Testis (tissue), 3 donors: ENCODE data around the gene INSR. TPM values are rescaled to one million over a fixed set of nuclear protein-coding genes. Genes with fewer than 3 reads are reported as not detected.
"Not testable (repeated sequence)": the region's sequence is repeated elsewhere in the genome, so short reads cannot be mapped to it uniquely, and the experiment has no call there.

Source experiments
- DNase-seq: peaks from one replicate; pipeline ENCODE4 v3.0.0-alpha.2; 2019
- H3K27ac ChIP-seq, 2 donors: fragments of 200-600 bp; sonication (generic); one replicate each; pipeline ENCODE4 v1.5.1; 2019
- H3K27me3 ChIP-seq: fragments of 200-600 bp; sonication (generic); one replicate; pipeline ENCODE4 v1.5.1; 2019
- H3K36me3 ChIP-seq: fragments of 200-600 bp; sonication (generic); one replicate; pipeline ENCODE4 v1.5.1; 2017; ENCODE audit warnings: low read depth; ENCODE audit errors: missing control alignments
- H3K4me1 ChIP-seq: fragments of 200-600 bp; sonication (generic); one replicate; pipeline ENCODE4 v1.5.1; 2019
- H3K4me3 ChIP-seq, 2 donors: fragments of 200-600 bp; sonication (generic); one replicate each; pipeline ENCODE4 v1.5.1; 2017 to 2019
- H3K9me3 ChIP-seq: fragments of 200-600 bp; sonication (generic); one replicate; pipeline ENCODE4 v1.5.1; 2017
- POLR2A ChIP-seq: fragments of 450-650 bp; IDR thresholded peaks from one replicate; pipeline ENCODE4 v1.6.1; 2017; ENCODE audit warnings: antibody characterized with exemption, mild to moderate bottlenecking, moderate library complexity
- WGBS, 2 donors: methylation state at CpG; one replicate each; pipeline ENCODE4 v1.1.5; 2018; 5-methylcytosine and 5-hydroxymethylcytosine counted together
- intact Hi-C: fragments of 100-400 bp; cut with DNase I; formaldehyde crosslinking; loops from one replicate; pipeline ENCODE4 v1.15.1; 2023; ENCODE audit warnings: low total_unique reads
- polyA plus RNA-seq: library from polyadenylated mRNA; stranded (reverse); fragments of 350-450 nt; fragmentation: Illumina TruSeq; extraction: RNeasy Lipid Tissue Mini Kit (QIAGEN cat#74804); gene quantifications from one replicate; pipeline ENCODE4 v1.2.3, GENCODE V29; 2014; ENCODE audit warnings: low read depth, low replicate concordance; ENCODE audit not compliant: insufficient read depth
- total RNA-seq, 2 donors: library from RNA; depleted of rRNA; stranded (reverse); fragments of >200 nt; gene quantifications; one replicate each; pipeline ENCODE4 v1.2.3, GENCODE V29; 2016
- TF ChIP-seq, protein P1 (sequence below), 3 experiments: fragments of 450-650 bp in 2 of 3; fragments of 200-600 bp in 1 of 3; sonication (generic) in 1 of 3; IDR thresholded peaks; one replicate each; pipeline ENCODE4 v1.5.1; 2016 to 2019; ENCODE audit warnings: antibody characterized with exemption in 3 of 3, mild to moderate bottlenecking in 2 of 3, moderate library complexity in 1 of 3

INSR gene
- total and polyA plus RNA-seq, 3 donors from 2014 or later, result 9.3 to 96.5 (median 85.1) TPM

DNA sequence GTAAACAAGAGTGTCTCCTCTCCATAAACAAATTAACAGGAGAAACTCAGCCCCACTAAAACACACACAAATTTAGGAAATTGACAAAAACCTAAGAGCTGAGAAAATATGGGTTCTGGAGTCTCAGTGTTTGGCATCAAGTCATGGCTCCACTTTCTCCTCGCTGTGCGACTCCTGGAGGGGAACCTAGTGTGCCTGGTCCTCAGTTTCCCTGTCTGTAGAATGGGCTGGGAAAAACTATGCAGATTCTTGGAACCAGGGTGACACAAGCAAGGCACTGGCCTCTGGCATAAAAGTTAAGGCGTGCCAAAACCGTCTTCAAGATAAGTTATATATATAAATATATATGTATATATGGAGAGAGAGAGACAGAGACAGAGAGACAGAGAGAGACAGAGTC, 83.9 kb downstream of the INSR start:
- Histone ChIP-seq H3K4me1 (peaks cover 59% of the 10 kb centered on the region), H3K4me3 (no peak overlapping the region), H3K9me3 (no peaks in the 10 kb centered on the region), H3K36me3 (no peaks in the 10 kb centered on the region), H3K27ac (peak overlapping the region; percentile 45 to 79), H3K27me3 (no peaks in the 10 kb centered on the region)
- WGBS, 2 donors, result 77 to 93% methylated on average over 4 of the region's 4 CpGs
- intact Hi-C loops, result no loop called here
- DNase-seq, result no peak
- TF ChIP-seq POLR2A, result no peak
- TF ChIP-seq, protein P1, sequence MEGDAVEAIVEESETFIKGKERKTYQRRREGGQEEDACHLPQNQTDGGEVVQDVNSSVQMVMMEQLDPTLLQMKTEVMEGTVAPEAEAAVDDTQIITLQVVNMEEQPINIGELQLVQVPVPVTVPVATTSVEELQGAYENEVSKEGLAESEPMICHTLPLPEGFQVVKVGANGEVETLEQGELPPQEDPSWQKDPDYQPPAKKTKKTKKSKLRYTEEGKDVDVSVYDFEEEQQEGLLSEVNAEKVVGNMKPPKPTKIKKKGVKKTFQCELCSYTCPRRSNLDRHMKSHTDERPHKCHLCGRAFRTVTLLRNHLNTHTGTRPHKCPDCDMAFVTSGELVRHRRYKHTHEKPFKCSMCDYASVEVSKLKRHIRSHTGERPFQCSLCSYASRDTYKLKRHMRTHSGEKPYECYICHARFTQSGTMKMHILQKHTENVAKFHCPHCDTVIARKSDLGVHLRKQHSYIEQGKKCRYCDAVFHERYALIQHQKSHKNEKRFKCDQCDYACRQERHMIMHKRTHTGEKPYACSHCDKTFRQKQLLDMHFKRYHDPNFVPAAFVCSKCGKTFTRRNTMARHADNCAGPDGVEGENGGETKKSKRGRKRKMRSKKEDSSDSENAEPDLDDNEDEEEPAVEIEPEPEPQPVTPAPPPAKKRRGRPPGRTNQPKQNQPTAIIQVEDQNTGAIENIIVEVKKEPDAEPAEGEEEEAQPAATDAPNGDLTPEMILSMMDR (IDR thresholded peaks at IDR 0.05), result no peak

- Histone ChIP-seq H3K27ac (peak overlapping the region; percentile 26 to 79), H3K4me1 (peaks cover 60% of the 10 kb centered on the region)
- H3K4me3 ChIP-seq, H3K27me3 ChIP-seq, H3K9me3 ChIP-seq, DNase-seq, intact Hi-C loops, H3K36me3 ChIP-seq: not testable (repeated sequence)
- WGBS, 2 donors, result 81 to 82% methylated on average over 15 of the region's 15 CpGs
These were observed 84.5 kb downstream of the INSR start for GRCh38 chr19:7209597-7210325.

DNA sequence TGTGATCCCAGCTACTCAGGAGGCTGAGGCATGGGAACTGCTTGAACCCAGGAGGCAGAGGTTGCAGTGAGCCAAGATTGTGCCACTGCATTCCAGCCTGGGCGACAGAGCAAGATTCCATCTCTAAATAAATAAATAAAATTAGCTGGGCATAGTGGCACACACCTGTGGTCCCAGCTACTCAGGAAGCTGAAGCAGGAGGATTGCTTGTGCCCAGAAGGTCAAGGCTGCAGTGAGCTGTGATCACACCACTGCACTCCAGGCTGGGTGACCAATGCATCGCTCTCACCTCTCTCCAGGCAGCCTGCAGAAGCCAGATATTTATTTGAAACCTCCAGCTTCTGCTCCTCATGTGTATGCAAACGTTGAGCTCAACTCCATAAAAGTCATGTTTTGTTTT, 85.2 kb downstream of the INSR start:
- WGBS, 2 donors, result 56 to 76% methylated on average over 3 of the region's 3 CpGs
- Histone ChIP-seq H3K4me1 (peaks cover 56% of the 10 kb centered on the region), H3K27ac (peak overlapping the region; percentile 61 to 71)
- H3K36me3 ChIP-seq, H3K4me3 ChIP-seq, H3K27me3 ChIP-seq, intact Hi-C loops, H3K9me3 ChIP-seq, DNase-seq: not testable (repeated sequence)

- Histone ChIP-seq H3K4me1 (peaks cover 26% of the 10 kb centered on the region), H3K4me3 (no peak overlapping the region), H3K27ac (no peak overlapping the region), H3K27me3 (no peaks in the 10 kb centered on the region), H3K36me3 (no peaks in the 10 kb centered on the region), H3K9me3 (no peaks in the 10 kb centered on the region)
- DNase-seq, result no peak
- WGBS, 2 donors, result 69 to 82% methylated on average over 12 of the region's 12 CpGs
- intact Hi-C loops, result no loop called here
- TF ChIP-seq POLR2A, result no peak
- TF ChIP-seq, protein P1 (IDR thresholded peaks at IDR 0.05), result no peak
These were observed 90.9 kb downstream of the INSR start for GRCh38 chr19:7203332-7203731.

- DNase-seq, result no peak
- no peaks in the 10 kb centered on the region for H3K9me3 ChIP-seq
- no peaks in the 10 kb centered on the region for H3K27me3 ChIP-seq
- H3K4me3 ChIP-seq, result no peak overlapping the region
- TF ChIP-seq, protein P1 (IDR thresholded peaks at IDR 0.05), result no peak
- no peak for TF ChIP-seq POLR2A
- WGBS, 2 donors, result 69 to 82% methylated on average over 2 of the region's 2 CpGs
- H3K4me1 ChIP-seq, result peaks cover 21% of the 10 kb centered on the region
- no peak overlapping the region for H3K27ac ChIP-seq
- intact Hi-C loops, result no loop called here
- H3K36me3 ChIP-seq, result no peaks in the 10 kb centered on the region
These were observed 91.3 kb downstream of the INSR start for GRCh38 chr19:7202888-7203287.

GRCh38 chr19:7200736-7201135, 93.5 kb downstream of the INSR start:
- peaks cover 32% of the 10 kb centered on the region for H3K4me1 ChIP-seq
- WGBS, 2 donors, result 85 to 86% methylated on average over 4 of the region's 4 CpGs
- no peaks in the 10 kb centered on the region for H3K36me3 ChIP-seq
- DNase-seq, result no peak
- H3K9me3 ChIP-seq, result no peaks in the 10 kb centered on the region
- no peaks in the 10 kb centered on the region for H3K27me3 ChIP-seq
- TF ChIP-seq, protein P1 (IDR thresholded peaks at IDR 0.05), result no peak
- no peak for TF ChIP-seq POLR2A
- H3K4me3 ChIP-seq, result no peak overlapping the region
- intact Hi-C loops, result no loop called here
- H3K27ac ChIP-seq, result no peak overlapping the region
